HUES48 (cell line): ENCODE results near the gene UBE2S.

ENCODE experiments used
- H3K27ac ChIP-seq: one replicate; pipeline ENCODE4 v1.7.0; 2013; ENCODE audit warnings: low read depth, low read length, inconsistent platforms
- H3K27me3 ChIP-seq: 2 replicates; pipeline ENCODE4 v1.6.1; 2013; ENCODE audit warnings: mild to moderate bottlenecking, low read length; ENCODE audit not compliant: control insufficient read depth, insufficient read depth
- H3K36me3 ChIP-seq: 2 replicates; pipeline ENCODE4 v1.6.1; 2013; ENCODE audit warnings: low read length; ENCODE audit not compliant: control insufficient read depth, insufficient read depth
- H3K4me1 ChIP-seq: 2 replicates; pipeline ENCODE4 v1.6.1; 2013; ENCODE audit warnings: mild to moderate bottlenecking, low read length; ENCODE audit not compliant: control insufficient read depth, insufficient read depth
- H3K4me3 ChIP-seq: 2 replicates; pipeline ENCODE4 v1.5.1; 2013; ENCODE audit warnings: mild to moderate bottlenecking, low read depth, low read length
- H3K9ac ChIP-seq: 2 replicates; pipeline ENCODE4 v1.6.1; 2013; ENCODE audit warnings: mild to moderate bottlenecking, low read depth, low read length, moderate library complexity
- H3K9me3 ChIP-seq: 2 replicates; pipeline ENCODE4 v1.6.1; 2013; ENCODE audit warnings: low read length; ENCODE audit not compliant: control insufficient read depth, insufficient read depth

The UBE2S gene

GRCh38 chr19:55439052-55439451 is 31.5 kb upstream of the UBE2S start:
- Histone ChIP-seq H3K4me3 (no peak overlapping the region), H3K36me3 (no peaks in the 10 kb centered on the region), H3K27ac (no peak overlapping the region), H3K4me1 (peaks cover 4% of the 10 kb centered on the region; the same call in 1 of the 2 replicates), H3K9ac (no peak overlapping the region), H3K27me3 (peaks cover 61% of the 10 kb centered on the region), H3K9me3 (no peaks in the 10 kb centered on the region)

- Histone ChIP-seq H3K9me3 (no peaks in the 10 kb centered on the region), H3K4me3 (no peak overlapping the region), H3K4me1 (peaks cover 4% of the 10 kb centered on the region; the same call in 1 of the 2 replicates), H3K27ac (no peak overlapping the region), H3K36me3 (no peaks in the 10 kb centered on the region), H3K27me3 (peaks cover 44% of the 10 kb centered on the region), H3K9ac (no peak overlapping the region)
Observed at GRCh38 chr19:55437410-55437809, 29.8 kb upstream of the UBE2S start.

- peaks cover 39% of the 10 kb centered on the region for H3K27me3 ChIP-seq
- H3K4me1 ChIP-seq: peaks cover 4% of the 10 kb centered on the region; the same call in 1 of the 2 replicates
Observed at GRCh38 chr19:55436847-55437246, 29.3 kb upstream of the UBE2S start.

GRCh38 chr19:55435020-55435419 is 27.4 kb upstream of the UBE2S start:
- no peaks in the 10 kb centered on the region for H3K9me3 ChIP-seq
- H3K36me3 ChIP-seq: no peaks in the 10 kb centered on the region
- no peaks in the 10 kb centered on the region for H3K4me1 ChIP-seq
- H3K27me3 ChIP-seq: peaks cover 20% of the 10 kb centered on the region
- no peak overlapping the region for H3K27ac ChIP-seq
- H3K9ac ChIP-seq: no peak overlapping the region
- H3K4me3 ChIP-seq: no peak overlapping the region

More at GRCh38 chr19:55436847-55437246, 29.3 kb upstream of the UBE2S start:
- H3K36me3 ChIP-seq: no peaks in the 10 kb centered on the region
- no peak overlapping the region for H3K9ac ChIP-seq
- no peaks in the 10 kb centered on the region for H3K9me3 ChIP-seq
- H3K4me3 ChIP-seq: no peak overlapping the region
- no peak overlapping the region for H3K27ac ChIP-seq

GRCh38 chr19:55434356-55434919 is 26.9 kb upstream of the UBE2S start:
- no peak overlapping the region for H3K4me3 ChIP-seq
- H3K9ac ChIP-seq: no peak overlapping the region
- no peaks in the 10 kb centered on the region for H3K36me3 ChIP-seq
- no peak overlapping the region for H3K27ac ChIP-seq
- no peaks in the 10 kb centered on the region for H3K4me1 ChIP-seq
- no peaks in the 10 kb centered on the region for H3K9me3 ChIP-seq
- peaks cover 15% of the 10 kb centered on the region for H3K27me3 ChIP-seq

GRCh38 chr19:55433292-55433691 is 25.7 kb upstream of the UBE2S start:
- 0 out of 2 replicates have a peak, but pooled peaks cover 3% of the 10 kb centered on the region for H3K4me1 ChIP-seq
- no peak overlapping the region for H3K27ac ChIP-seq
- H3K27me3 ChIP-seq: peaks cover 3% of the 10 kb centered on the region; the same call in 1 of the 2 replicates
- H3K4me3 ChIP-seq: no peak overlapping the region
- H3K36me3 ChIP-seq: no peaks in the 10 kb centered on the region
- no peaks in the 10 kb centered on the region for H3K9me3 ChIP-seq
- H3K9ac ChIP-seq: no peak overlapping the region

- no peak overlapping the region for H3K27ac ChIP-seq
- H3K4me1 ChIP-seq: 0 out of 2 replicates have a peak, but pooled peaks cover 3% of the 10 kb centered on the region
- no peak overlapping the region for H3K9ac ChIP-seq
- H3K4me3 ChIP-seq: no peak overlapping the region
- H3K27me3 ChIP-seq: no peaks in the 10 kb centered on the region
- no peaks in the 10 kb centered on the region for H3K36me3 ChIP-seq
- H3K9me3 ChIP-seq: no peaks in the 10 kb centered on the region
Observed at GRCh38 chr19:55432241-55432959, 24.8 kb upstream of the UBE2S start.

GRCh38 chr19:55431183-55431582 is 23.6 kb upstream of the UBE2S start:
- Histone ChIP-seq H3K27me3 (no peaks in the 10 kb centered on the region; the same call in 1 of the 2 replicates), H3K9ac (no peak overlapping the region), H3K9me3 (no peaks in the 10 kb centered on the region), H3K4me1 (0 out of 2 replicates have a peak, but pooled peaks cover 3% of the 10 kb centered on the region), H3K36me3 (no peaks in the 10 kb centered on the region), H3K4me3 (no peak overlapping the region), H3K27ac (no peak overlapping the region)

- 0 out of 2 replicates have a peak, but pooled peaks cover 3% of the 10 kb centered on the region for H3K4me1 ChIP-seq
- no peaks in the 10 kb centered on the region for H3K9me3 ChIP-seq
- H3K9ac ChIP-seq: no peak overlapping the region
- H3K27ac ChIP-seq: no peak overlapping the region
- no peak overlapping the region for H3K4me3 ChIP-seq
- no peaks in the 10 kb centered on the region for H3K36me3 ChIP-seq
- H3K27me3 ChIP-seq: no peaks in the 10 kb centered on the region; the same call in 1 of the 2 replicates
Observed at GRCh38 chr19:55426042-55426441, 18.5 kb upstream of the UBE2S start.

- H3K36me3 ChIP-seq: no peaks in the 10 kb centered on the region
- H3K27me3 ChIP-seq: no peaks in the 10 kb centered on the region; the same call in 1 of the 2 replicates
- 0 out of 2 replicates have a peak, but pooled peaks cover 3% of the 10 kb centered on the region for H3K4me1 ChIP-seq
- no peak overlapping the region for H3K27ac ChIP-seq
- no peak overlapping the region for H3K9ac ChIP-seq
- H3K9me3 ChIP-seq: no peaks in the 10 kb centered on the region
- no peak overlapping the region for H3K4me3 ChIP-seq
Observed at GRCh38 chr19:55424518-55424917, 16.9 kb upstream of the UBE2S start.
